A673 (cell line): ENCODE results near the gene SLC23A2. TPM values are rescaled to one million over a fixed set of nuclear protein-coding genes. Genes with fewer than 3 reads are reported as not detected.

Source experiments
- BruUV-seq: library from RNA; stranded (reverse); fragments of 400-500 nt; replicated peaks from 2 replicates; lab custom pipeline; 2021; lab: Mats Ljungman, UMichigan
- CTCF ChIA-PET: fragments of 300-600 bp; sonication (Branson Sonifier 250); formaldehyde crosslinking; loops from one replicate; lab custom pipeline; 2022; ENCODE audit warnings: antibody characterized with exemption; lab: Charles Lee
- POLR2A ChIA-PET: fragments of 300-600 bp; sonication (Branson Sonifier 250); formaldehyde crosslinking; loops from one replicate; lab custom pipeline; 2022; ENCODE audit warnings: antibody characterized with exemption; ENCODE audit not compliant: low non-redundant PET; lab: Charles Lee
- DNase-seq: peaks from one replicate; pipeline ENCODE4 v3.0.0-alpha.2; 2015; ENCODE audit warnings: low spot score
- H3K27ac ChIP-seq: fragments of 200-600 bp; sonication (generic); 2 replicates; pipeline ENCODE4 v1.5.1; 2016; ENCODE audit warnings: mixed run types, low read depth, mild to moderate bottlenecking, mixed read lengths, antibody characterized with exemption, low read length; ENCODE audit not compliant: poor library complexity, severe bottlenecking
- H3K27me3 ChIP-seq: fragments of 200-600 bp; sonication (generic); replicated peaks from 2 replicates; pipeline ENCODE4 v1.6.1; 2017; ENCODE audit warnings: mixed run types, low read depth, mild to moderate bottlenecking, mixed read lengths, antibody characterized with exemption, low read length; ENCODE audit not compliant: insufficient read depth, poor library complexity
- H3K36me3 ChIP-seq: fragments of 200-600 bp; sonication (generic); 2 replicates; pipeline ENCODE4 v1.6.1; 2016; ENCODE audit warnings: mixed run types, mild to moderate bottlenecking, mixed read lengths, antibody characterized with exemption, low read length; ENCODE audit not compliant: insufficient read depth, poor library complexity, severe bottlenecking
- H3K4me1 ChIP-seq: fragments of 200-600 bp; sonication (generic); 2 replicates; pipeline ENCODE4 v1.6.1; 2017; ENCODE audit warnings: mixed run types, mild to moderate bottlenecking, mixed read lengths, antibody characterized with exemption, low read length; ENCODE audit not compliant: insufficient read depth, poor library complexity, severe bottlenecking
- H3K4me3 ChIP-seq: fragments of 200-600 bp; sonication (generic); 2 replicates; pipeline ENCODE4 v1.5.1; 2016; ENCODE audit warnings: low read depth, mixed run types, mild to moderate bottlenecking, mixed read lengths, low read length; ENCODE audit not compliant: poor library complexity, severe bottlenecking
- H3K9me3 ChIP-seq: fragments of 200-600 bp; sonication (generic); 2 replicates; pipeline ENCODE4 v1.6.1; 2016; ENCODE audit warnings: mixed run types, low read depth, mild to moderate bottlenecking, mixed read lengths, antibody characterized with exemption, low read length; ENCODE audit not compliant: poor library complexity, severe bottlenecking
- EZH2 ChIP-seq: fragments of 200-600 bp; sonication (generic); IDR thresholded peaks from 2 replicates; pipeline ENCODE4 v1.6.1; 2017; ENCODE audit warnings: borderline replicate concordance, low read depth, mild to moderate bottlenecking, mixed read lengths, antibody characterized with exemption, low read length; ENCODE audit not compliant: poor library complexity, severe bottlenecking
- intact Hi-C: fragments of 100-400 bp; cut with micrococcal nuclease; formaldehyde crosslinking; loops from one replicate; pipeline ENCODE4 v1.10.0; 2022; ENCODE audit not compliant: unreplicated experiment
- total RNA-seq: library from RNA; stranded (reverse); gene quantifications from 2 replicates; pipeline ENCODE4 v1.2.3, GENCODE V29; 2021
- TF ChIP-seq, protein P1 (sequence below): fragments of 300-800, 200-600 bp; sonication (generic); conservative IDR thresholded peaks from 2 replicates; pipeline ENCODE4 v1.5.1; 2017; ENCODE audit warnings: low read depth, mild to moderate bottlenecking, antibody characterized with exemption, low read length, moderate library complexity, mixed read lengths

The SLC23A2 gene
- total RNA-seq, 1 experiment from 2014 or later = 29.4 TPM

DNA sequence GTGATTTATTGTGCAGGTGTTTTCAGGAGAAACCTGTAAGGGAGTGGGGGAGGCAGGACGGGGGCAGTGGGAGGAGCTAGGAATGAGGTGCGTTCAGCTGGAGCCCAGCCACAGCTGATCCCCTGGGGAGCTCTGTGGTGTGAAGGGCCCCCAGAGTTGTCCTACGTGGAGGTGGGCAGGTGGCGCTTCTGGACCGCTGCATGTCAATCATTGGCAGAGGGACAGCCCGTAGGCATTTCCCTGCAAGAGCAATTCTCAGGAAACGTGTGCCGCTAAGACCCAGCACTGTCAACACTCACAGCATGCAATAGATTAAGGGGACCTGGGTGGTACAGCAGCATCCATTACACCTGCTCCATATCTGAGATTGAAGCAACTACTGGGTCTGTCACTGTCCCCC, 191.6 kb downstream of the SLC23A2 start:
- H3K36me3 ChIP-seq = no peaks in the 10 kb centered on the region
- DNase-seq = no peak
- no peak for TF ChIP-seq EZH2
- TF ChIP-seq, protein P1, sequence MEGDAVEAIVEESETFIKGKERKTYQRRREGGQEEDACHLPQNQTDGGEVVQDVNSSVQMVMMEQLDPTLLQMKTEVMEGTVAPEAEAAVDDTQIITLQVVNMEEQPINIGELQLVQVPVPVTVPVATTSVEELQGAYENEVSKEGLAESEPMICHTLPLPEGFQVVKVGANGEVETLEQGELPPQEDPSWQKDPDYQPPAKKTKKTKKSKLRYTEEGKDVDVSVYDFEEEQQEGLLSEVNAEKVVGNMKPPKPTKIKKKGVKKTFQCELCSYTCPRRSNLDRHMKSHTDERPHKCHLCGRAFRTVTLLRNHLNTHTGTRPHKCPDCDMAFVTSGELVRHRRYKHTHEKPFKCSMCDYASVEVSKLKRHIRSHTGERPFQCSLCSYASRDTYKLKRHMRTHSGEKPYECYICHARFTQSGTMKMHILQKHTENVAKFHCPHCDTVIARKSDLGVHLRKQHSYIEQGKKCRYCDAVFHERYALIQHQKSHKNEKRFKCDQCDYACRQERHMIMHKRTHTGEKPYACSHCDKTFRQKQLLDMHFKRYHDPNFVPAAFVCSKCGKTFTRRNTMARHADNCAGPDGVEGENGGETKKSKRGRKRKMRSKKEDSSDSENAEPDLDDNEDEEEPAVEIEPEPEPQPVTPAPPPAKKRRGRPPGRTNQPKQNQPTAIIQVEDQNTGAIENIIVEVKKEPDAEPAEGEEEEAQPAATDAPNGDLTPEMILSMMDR = no peak
- ChIA-PET POLR2A (no interaction called here), CTCF (no interaction called here)
- H3K9me3 ChIP-seq = no peaks in the 10 kb centered on the region
- no peak overlapping the region for H3K4me3 ChIP-seq
- no TSS peak for BruUV-seq
- intact Hi-C loops = no loop called here
- H3K27me3 ChIP-seq = no peaks in the 10 kb centered on the region
- no peak overlapping the region for H3K27ac ChIP-seq
- H3K4me1 ChIP-seq = no peaks in the 10 kb centered on the region

DNA sequence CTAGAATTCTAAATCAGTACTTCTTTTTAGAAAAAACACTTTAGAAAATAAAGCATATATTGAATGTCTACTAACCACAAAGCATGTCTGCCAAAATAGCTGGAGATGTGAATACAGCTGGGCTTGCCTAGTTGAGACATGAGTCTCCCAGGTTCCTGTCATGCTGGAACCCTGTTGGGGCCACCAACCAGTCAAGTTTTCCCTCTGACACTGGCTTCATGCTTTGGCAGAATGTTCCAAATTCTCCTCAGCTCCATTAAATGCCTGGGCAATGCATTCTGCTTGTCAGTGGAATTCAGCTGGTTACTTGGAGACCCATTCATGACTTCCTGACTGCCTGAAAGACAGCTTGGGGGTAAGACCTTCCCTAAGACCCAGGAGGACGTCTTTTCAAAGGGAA, 192.4 kb downstream of the SLC23A2 start:
- ChIA-PET CTCF (no interaction called here), POLR2A (no interaction called here)
- TF ChIP-seq EZH2 = no peak
- TF ChIP-seq, protein P1 = no peak
- Histone ChIP-seq H3K36me3 (no peaks in the 10 kb centered on the region), H3K4me3 (no peak overlapping the region), H3K27me3 (no peaks in the 10 kb centered on the region), H3K4me1 (no peaks in the 10 kb centered on the region), H3K27ac (no peak overlapping the region), H3K9me3 (no peaks in the 10 kb centered on the region)
- BruUV-seq = no TSS peak
- intact Hi-C loops = no loop called here
- DNase-seq = no peak

DNA sequence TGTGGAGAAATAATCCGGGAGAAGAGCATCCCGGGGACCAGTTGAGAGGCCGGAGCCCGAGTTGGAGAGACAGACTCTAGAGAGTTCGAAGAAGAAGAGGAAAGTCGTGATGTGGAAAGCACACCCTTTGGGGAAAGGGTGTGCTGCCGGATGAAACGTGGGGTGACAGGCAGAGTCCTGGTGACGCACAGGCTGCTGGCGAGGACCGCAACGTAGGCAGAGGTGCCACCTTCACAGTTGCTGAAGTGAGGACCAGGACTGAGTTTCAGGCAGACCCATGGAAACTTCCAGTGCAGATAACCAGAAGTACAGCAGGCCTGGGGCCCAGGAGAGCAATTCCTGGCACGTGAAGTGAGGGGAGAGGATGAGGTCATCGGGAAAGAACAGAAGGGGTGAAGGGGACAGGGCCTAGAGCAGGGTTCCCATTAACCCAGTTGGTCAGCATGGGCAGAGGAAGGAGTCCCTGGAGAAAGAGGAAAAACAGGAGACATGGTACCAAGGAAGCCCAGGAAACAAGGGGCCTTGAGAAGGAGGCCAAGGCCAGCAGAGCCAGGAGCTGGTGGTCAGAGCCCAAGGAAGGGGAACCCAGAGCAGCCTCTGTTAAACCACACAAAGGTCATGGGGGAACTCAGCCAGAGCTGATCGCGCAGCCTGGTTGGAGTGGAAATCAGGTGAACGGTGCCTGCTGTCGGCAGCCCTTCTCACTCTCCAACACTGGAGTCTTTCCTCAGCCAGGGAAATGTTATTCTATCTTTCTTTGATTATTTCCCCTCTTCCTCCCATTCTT, 195.5 kb downstream of the SLC23A2 start:
- Histone ChIP-seq H3K27me3 (no peaks in the 10 kb centered on the region), H3K4me3 (no peak overlapping the region), H3K9me3 (no peaks in the 10 kb centered on the region), H3K36me3 (no peaks in the 10 kb centered on the region), H3K4me1 (no peaks in the 10 kb centered on the region), H3K27ac (no peak overlapping the region)
- CTCF ChIA-PET = no interaction called here
- BruUV-seq = no TSS peak
- DNase-seq = no peak
- intact Hi-C loops = no loop called here
- no peak for TF ChIP-seq EZH2
- TF ChIP-seq, protein P1 = no peak
- POLR2A ChIA-PET = no interaction called here
